GM21737 (cell line): Measurements from ENCODE around the gene PLXNA4.

Source experiments
- ATAC-seq: cut with Tn5 transposase; IDR thresholded peaks from one replicate; pipeline ENCODE4 v1.9.1; 2021; ENCODE audit warnings: mild to moderate bottlenecking, moderate library complexity; ENCODE audit not compliant: unreplicated experiment

PLXNA4 gene

DNA sequence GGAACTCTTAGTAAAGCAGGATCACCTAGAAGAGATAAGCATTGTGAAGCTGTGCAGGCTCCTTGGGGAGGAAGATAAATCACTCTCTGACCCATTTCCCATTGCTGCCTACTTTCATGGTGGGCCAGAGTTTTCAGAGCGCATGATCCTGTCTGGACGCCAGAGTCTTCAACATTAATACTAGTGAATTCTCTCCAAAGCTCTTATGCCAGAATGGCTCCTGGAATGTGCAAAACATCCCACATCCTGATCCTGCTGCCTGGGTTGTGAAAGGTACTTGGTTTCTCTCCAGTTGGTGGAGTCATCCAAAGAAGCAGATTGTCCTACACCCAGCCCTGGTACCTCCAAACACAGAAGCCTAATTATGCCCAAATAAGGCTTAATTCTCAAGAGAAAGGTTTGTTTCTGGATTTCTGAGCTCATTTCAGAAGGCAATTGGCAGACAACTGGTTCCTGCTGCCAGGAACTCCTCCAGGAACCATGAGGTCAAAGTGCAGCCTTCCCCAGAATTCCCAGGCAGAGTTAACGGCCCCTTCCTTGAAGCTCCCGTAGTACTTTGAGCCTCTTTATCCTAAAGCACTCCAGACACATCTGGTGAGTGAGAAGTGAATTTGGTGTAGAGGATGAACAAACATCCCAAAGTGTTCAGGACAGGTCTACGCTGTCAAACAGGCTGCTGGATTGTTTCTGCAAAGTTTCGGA lies 495.2 kb downstream of the PLXNA4 start:
- no peak for ATAC-seq

DNA sequence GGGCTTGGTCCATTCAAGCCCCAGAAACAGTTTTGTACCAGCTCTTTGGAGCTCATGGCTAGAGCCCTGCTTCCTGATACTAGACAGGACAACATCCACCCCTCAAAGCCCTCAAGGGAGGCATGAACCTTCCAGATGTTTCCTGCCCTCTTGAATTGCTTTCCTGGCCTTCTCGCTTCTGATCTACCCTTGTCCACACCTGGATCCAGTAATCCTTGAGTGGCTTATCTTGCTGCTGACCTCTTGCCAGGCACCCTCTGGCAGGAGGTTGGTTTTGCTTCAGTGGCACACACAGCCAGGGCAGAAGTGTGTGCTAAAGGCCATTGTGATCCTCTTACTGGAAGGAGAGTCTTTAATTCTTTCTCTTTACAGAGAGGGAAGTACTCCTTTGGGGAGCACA lies 495.8 kb downstream of the PLXNA4 start:
- ATAC-seq = no peak

DNA sequence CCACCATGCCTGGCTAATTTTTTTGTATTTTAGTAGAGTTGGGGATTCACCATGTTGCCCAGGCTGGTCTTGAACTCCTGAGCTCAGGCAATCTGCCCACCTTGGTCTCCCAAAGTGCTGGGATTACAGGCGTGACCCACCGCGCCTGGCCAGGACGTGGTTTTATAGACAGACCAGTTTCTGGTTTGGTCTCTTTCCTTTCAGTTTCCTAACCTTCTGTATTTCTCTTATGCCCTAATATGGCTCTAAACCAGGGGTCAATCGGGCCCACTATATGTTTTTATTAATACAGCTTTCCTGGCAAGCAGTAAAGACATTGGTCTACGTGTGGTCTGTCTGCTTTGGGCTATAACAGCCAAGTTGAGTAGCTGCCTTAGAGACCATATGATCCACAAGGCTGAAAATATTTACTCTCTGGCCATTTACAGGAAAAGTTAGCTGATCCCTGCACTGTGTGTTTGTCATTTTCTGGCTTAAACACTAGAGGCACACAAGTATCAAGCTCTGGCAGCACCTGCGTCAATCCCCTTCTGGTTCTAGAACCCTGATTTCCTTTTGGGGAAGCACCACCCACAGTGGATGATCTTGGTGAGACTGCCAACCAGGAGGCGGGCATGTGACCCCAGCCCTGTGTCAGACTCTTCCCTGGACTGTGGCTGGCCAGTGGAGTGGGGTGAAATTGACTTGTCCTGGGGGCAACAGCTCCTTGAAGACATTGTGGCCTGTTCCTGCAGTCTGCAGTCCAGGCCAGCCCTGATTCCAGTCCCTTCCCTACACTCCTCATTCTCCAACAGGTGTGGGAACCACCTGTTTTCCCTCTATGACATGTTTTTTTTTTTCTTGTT lies 497.2 kb downstream of the PLXNA4 start:
- ATAC-seq = no peak

DNA sequence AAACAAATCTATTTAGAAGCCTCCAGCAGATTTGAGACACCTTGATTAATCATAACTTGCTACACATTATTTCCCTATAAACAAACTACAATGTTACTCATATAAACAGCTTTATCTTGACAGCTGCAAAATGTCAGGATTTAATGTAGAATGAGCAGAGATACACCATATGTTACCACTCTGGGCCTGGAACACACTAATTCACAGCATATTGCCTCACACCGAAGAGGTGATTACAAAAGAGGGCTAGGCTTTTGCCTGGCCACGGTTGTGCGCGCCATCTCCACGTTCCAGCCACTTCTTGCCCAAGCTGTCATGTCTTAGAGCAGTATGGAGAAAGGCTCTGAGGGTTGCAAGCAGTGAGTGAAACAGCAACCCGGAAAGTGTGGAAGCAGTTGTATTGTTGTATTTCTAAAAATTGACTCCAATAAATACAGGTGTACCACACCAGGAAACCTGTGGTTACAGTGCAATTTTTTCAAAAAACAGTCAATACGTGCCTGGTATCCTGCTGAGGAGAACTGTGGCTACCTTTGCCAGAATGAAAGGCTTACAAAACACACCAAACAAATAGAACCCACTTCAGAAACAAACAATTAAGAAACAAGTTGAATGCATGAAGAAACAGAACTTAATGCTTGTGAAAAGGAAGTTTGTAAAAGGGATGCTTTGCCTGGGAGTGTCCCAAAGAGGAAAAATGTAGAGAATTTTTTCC lies 498.1 kb downstream of the PLXNA4 start:
- ATAC-seq = no peak

DNA sequence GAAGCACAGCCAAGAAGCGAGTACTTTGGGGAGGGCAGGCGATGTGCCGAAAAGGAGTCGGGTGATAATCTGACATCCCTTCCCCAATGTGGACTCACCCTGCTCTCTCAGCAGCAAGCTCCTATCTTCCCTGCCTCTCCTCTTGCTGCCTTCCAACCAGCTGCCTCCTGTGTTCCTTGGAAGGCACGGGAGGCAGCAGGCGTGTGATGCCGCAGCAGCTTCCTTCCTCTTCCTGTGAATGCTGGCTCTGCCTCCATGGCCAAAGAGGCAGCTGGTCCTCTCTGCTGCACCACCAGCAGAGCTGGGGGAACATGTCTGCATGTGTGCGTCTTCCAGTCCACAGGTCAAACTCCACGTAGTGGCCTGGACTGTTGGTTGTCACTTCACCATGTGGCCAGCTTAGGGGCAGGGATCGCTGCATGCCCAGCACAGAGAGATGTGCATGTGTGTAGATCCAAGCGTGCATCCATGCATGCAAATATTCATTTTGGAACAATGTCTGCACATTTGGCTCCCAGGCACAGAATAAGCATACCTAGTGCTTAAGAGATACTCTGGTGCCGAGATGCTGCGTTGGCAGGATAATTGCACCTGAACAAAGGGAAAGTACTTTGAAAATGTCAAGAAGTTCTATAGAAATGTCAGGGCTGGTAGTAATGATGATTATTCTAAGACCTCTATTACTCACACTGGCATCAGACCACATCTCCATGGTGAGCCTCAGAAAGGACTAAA lies 499.8 kb downstream of the PLXNA4 start:
- ATAC-seq = no peak

DNA sequence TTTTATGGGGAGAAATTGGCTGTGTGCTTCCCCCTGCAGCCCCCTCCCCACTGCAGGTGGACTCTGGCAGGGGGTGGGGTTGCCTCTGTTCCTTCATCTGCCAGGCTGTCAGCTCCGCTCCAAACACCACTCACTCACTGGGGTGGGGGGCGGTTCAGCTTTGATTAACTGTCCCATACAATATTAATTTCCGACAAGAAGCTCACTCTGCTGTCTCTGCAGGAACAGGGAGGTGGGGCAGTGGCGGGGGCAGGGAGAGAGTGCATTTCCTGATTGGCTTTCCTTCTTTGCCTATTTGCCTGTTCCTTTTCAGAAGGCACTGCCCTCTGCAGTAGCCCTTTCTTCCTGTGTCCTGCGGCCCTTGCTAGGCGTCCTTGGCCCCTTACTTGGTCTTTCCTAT lies 500.8 kb downstream of the PLXNA4 start:
- no peak for ATAC-seq

DNA sequence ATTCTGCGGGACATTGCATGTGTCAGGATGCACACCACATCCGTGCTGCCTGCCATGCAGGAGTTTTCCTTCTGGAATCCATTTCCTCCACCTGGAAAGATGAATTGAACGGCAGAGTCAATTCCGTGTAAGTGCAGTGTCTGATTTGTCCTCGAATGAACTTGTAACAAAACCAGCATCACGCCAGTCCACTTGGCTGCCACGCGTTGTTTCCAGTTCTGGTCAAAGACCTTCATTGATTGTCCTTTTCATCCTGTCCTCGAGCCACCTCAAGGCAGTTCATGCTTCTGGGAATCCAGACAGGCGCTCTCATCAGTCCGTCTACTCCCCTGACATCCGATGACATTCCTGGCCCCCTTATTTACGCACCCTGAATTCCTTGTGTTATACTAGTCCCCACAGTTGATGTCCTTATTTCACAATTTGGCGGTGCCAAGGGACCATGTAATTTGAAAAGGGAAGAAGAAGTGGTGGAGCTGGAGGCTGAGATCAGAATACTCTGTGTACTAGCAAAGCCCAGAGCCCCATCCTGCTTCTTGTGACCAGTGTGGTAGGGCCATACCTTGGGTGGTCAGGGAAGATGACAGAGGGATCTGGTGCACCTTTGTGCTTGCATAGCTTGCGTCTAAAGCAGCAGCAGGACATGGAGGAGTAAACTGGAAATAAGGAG lies 502.2 kb downstream of the PLXNA4 start:
- no peak for ATAC-seq
